Ishikawa (cell line): Measurements from ENCODE around the gene PATL2.
A peak's percentile ranks its signal among the peaks of the same experiment; 100 is the strongest.

Source experiments
- CEBPB ChIP-seq: IDR thresholded peaks from 2 replicates; pipeline ENCODE4 v1.6.1; 2012
- CREB1 ChIP-seq: IDR thresholded peaks from 2 replicates; pipeline ENCODE4 v1.6.1; 2012; ENCODE audit warnings: low read depth
- EGR1 ChIP-seq: IDR thresholded peaks from 2 replicates; pipeline ENCODE4 v1.6.1; 2012
- EP300 ChIP-seq: IDR thresholded peaks from 2 replicates; pipeline ENCODE4 v1.6.1; 2012; ENCODE audit warnings: borderline replicate concordance
- FOXM1 ChIP-seq: IDR thresholded peaks from 2 replicates; pipeline ENCODE4 v1.6.1; 2012; ENCODE audit warnings: low read depth, borderline replicate concordance
- MAX ChIP-seq: IDR thresholded peaks from 2 replicates; pipeline ENCODE4 v1.6.1; 2012
- NFIC ChIP-seq: IDR thresholded peaks from 2 replicates; pipeline ENCODE4 v1.6.1; 2012
- RAD21 ChIP-seq: IDR thresholded peaks from 2 replicates; pipeline ENCODE4 v1.6.1; 2012; ENCODE audit warnings: low read depth
- REST ChIP-seq: IDR thresholded peaks from 2 replicates; pipeline ENCODE4 v1.6.1; 2012; ENCODE audit warnings: low read depth, mild to moderate bottlenecking
- TAF1 ChIP-seq: IDR thresholded peaks from 2 replicates; pipeline ENCODE4 v1.6.1; 2012; ENCODE audit warnings: low read depth, mild to moderate bottlenecking
- TCF12 ChIP-seq: IDR thresholded peaks from 2 replicates; pipeline ENCODE4 v1.6.1; 2012; ENCODE audit warnings: low read depth
- TEAD4 ChIP-seq: IDR thresholded peaks from 2 replicates; pipeline ENCODE4 v1.6.1; 2012
- USF1 ChIP-seq: IDR thresholded peaks from 2 replicates; pipeline ENCODE4 v1.6.1; 2012
- YY1 ChIP-seq: IDR thresholded peaks from 2 replicates; pipeline ENCODE4 v1.6.1; 2012; ENCODE audit warnings: low read depth
- ZBTB7A ChIP-seq: IDR thresholded peaks from 2 replicates; pipeline ENCODE4 v1.6.1; 2012; ENCODE audit warnings: low read depth

The PATL2 gene

GRCh38 chr15:44735482-44736180 lies 24.5 kb upstream of the PATL2 start:
- TF ChIP-seq CEBPB (no peak), NFIC (no peak), TAF1 (no peak), TCF12 (no peak)

GRCh38 chr15:44734839-44735481 lies 23.8 kb upstream of the PATL2 start:
- TF ChIP-seq CEBPB, result no peak
- TF ChIP-seq USF1, result no peak
- TF ChIP-seq YY1, result no peak
- no peak for TF ChIP-seq RAD21
- no peak for TF ChIP-seq NFIC
- no peak for TF ChIP-seq FOXM1
- TF ChIP-seq EGR1, result no peak
- TF ChIP-seq CREB1, result no peak
- no peak for TF ChIP-seq TCF12
- TF ChIP-seq EP300, result no peak
- no peak for TF ChIP-seq ZBTB7A
- no peak for TF ChIP-seq TEAD4
- no peak for TF ChIP-seq REST
- TF ChIP-seq MAX, result no peak
- no peak for TF ChIP-seq TAF1

- TF ChIP-seq TAF1 (no peak), TCF12 (no peak)
Measured at GRCh38 chr15:44729408-44730127, 18.4 kb upstream of the PATL2 start.

- TF ChIP-seq TEAD4 (no peak), ZBTB7A (no peak), RAD21 (no peak), MAX (no peak; the same call in none of the 2 replicates), REST (no peak), CEBPB (no peak), YY1 (no peak), EP300 (no peak; the same call in 1 of the 2 replicates), TAF1 (peak; percentile 67), TCF12 (peak; percentile 18; the same call in 1 of the 2 replicates), USF1 (no peak; the same call in 1 of the 2 replicates), CREB1 (peak; percentile 83), NFIC (peak; percentile 29; the same call in 1 of the 2 replicates), EGR1 (0 out of 2 replicates have a peak, but pooled peaks have one; percentile 31), FOXM1 (peak; percentile 75; the same call in 1 of the 2 replicates)
Measured at GRCh38 chr15:44728576-44729407, 17.7 kb upstream of the PATL2 start.
